ENCODE measurements around the gene NCKIPSD.

GRCh38 chr3:48652923-48653715, 32.6 kb downstream of the NCKIPSD start:
- TF ChIP-seq POLR2A (IDR thresholded peaks at IDR 0.05) (no peak), CTCF (IDR thresholded peaks at IDR 0.05) (no peak)

Measured in sigmoid colon (tissue), 3 donors.